Posterior cingulate gyrus (tissue), 11 donors: ENCODE results near the gene KRT4.
A peak's percentile ranks its signal among the peaks of the same experiment; 100 is the strongest.

Source experiments
- DNase-seq, 10 donors: peaks; one replicate each; pipeline versions ENCODE4 v3.0.0 to v3.0.0-alpha.2; 2020 to 2021; ENCODE audit warnings: mixed read lengths in 3 of 10
- intact Hi-C: fragments of 100-400 bp; cut with DNase I; formaldehyde crosslinking; loops from one replicate; pipeline ENCODE4 v1.15.1; 2023

KRT4 gene

DNA sequence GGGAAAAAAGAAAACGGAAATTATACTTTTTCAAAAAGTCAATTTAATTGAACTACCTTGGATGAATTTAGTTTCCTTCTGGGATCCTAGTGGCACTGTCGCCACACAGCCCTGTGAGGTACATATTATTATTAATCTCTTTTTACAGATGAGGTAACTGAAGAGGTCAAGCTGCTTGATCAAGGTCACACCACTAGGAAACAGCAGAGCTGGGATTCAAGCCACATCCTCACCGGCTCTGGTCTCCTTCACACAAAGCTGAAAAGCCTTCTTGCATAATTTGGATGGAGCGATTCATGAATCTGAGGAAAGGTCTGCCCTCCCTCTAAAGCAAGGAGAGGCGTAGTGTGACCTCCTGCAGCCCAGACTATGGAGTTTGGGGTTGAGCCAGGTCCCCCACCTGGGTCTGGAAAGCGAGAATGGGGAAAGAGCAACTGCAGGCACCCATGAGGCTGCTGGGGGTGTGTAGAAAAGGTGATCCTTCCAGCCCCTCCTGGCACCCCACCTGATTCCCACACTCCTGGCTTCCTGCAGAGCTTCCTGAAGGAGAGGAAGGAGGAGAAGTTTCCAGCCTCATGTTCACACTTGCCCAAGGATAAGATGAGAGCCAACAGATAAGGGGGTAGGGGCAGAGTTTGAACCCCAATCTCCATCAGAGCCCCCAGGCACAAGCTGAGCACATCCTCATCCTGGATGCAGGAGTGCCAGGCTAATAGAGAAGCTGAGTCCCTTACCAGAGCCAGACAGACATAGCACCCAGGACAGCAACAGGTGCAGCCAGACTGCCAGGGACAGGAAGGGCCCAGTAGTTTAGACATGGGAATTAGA, 24.1 kb upstream of the KRT4 start:
- intact Hi-C loops = no loop called here
- peak in 2 of 10 donors; percentile 39 to 42 for DNase-seq

DNA sequence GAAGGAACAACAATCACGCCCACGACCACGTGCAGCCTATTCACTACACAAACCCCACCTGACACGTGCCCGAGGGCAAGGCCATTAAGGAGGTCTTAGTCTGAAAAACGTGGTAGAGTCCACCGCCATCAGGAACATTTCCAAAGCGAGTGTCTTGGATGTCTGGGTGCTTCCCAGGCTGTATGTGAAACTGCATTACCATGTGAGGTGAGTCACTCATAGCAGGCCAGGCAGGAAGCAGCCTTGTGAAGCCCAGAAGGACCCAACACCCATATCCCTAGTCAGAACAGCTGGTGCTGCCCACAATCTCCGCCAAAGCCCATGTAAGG, 23.5 kb upstream of the KRT4 start:
- peak in 4 of 10 donors; percentile 24 to 83 (median 58) for DNase-seq
- intact Hi-C loops = no loop called here

DNA sequence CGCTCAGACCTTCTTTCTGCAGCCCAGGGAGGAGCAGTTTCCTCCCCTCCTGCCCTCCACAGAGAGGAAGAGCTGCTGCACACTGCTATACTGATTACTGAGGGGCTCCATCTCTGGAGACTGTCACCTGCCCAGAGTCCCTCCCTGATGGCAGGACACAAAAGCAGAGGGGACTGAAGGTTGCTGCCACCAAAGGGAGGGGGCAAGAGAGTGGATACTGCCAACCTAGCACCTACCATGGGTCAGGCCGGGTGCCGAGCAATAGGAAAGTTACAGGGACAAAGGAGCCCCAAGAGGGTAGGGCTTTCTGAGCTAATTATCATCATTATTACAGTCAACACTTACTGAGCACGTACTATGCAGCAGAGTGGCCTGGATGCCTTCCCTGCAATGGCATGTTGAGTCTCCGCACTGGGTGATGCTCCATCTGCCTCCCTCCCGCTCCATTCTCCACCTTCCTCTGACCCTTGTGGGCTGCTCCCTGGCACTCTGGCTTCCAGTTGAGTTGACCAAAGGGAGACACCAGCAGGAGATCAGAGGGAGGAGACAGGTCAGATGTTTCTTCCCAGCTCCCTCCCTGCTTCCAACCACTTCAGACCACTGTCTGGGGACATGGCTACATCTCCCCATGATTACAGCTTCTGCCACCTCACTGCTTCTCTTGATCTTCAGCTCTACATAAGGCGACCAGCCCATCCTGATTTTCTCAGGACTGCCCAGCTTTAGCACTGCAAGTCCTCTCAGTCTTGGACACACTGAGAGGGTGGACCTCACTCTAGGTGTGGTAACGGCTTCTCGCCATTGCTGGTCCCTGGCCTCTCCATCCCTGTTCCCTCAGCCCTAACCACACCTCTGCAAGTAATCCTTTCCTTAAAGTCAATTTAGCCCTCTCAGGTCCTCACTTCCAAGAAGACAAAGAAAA, 22.8 kb upstream of the KRT4 start:
- peak in 2 of 10 donors; percentile 15 to 44 for DNase-seq
- intact Hi-C loops = no loop called here

DNA sequence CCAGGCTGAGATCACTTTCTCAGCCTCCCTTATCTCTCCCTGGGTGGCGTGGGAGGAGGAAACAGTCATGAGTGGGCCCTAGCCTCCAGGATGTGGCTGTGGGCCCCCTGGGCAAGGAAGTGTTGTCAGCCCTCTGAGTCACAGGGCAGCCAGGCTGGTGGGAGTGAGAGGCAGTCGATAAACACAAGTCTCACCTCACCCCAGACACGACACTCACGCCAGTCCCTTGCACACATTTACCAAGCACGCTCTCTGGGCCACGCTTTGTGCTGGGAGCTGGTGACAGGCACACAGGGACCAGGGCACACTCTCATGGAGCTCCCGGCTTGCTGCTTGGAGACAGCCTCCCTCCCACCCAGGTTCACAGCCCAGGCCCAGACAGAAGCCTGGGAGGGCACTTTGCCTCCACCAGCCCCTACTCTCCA, 22.1 kb upstream of the KRT4 start:
- DNase-seq = peak in 1 of 10 donors; percentile 51
- intact Hi-C loops = no loop called here

DNA sequence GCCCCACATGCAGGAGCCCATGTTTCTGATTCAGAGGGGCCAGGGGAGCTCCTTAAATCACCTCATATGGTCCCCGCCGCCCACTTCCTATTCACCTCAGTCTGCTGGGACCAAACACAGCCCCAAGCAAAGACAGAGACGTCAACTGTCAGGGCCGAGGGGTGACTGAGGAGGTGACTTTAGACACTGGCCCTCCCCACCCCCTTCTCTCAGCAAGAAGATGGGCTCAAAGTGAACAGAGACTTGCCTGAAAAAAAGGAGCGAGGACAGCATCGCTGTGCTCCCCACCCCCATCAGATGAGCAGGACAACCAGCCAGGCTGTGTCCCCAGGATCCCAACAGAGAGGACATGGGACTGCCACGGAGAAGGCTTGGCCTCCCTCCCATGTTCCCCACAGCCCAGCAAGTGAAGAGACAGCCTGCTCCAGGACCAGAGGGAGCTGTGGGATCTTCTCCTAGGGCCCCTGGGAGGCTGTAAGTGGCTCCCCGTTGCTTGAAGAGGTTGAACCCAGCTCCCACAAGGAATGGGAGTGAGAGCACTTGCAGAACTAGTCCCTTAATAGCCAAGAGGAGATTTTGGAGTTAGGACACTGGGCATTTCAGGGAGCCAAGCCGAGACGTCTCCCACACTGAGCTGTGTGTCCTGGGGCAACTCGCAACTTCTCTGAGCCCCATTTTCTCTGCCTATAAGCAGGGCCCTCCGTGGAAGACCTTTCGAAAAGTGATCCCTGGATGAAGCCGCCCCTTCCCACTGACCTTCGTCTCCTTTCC, 21.5 kb upstream of the KRT4 start:
- peak in 2 of 10 donors; percentile 49 to 63 for DNase-seq
- intact Hi-C loops = no loop called here

DNA sequence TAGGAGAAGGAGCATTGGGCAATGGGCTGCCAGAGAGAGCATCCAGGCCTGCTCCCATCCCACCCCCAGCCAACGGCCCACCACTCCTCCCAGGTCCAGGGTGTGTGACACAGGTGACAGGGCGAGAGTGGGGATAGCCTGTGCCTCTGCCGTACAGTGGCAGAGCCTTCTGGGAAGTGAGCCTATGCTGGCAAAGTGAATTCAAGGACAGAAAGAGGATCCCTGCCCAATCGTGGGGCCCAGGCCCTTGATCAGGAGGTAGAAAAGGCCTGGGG, 20.7 kb upstream of the KRT4 start:
- no peak for DNase-seq
- intact Hi-C loops = no loop called here

DNA sequence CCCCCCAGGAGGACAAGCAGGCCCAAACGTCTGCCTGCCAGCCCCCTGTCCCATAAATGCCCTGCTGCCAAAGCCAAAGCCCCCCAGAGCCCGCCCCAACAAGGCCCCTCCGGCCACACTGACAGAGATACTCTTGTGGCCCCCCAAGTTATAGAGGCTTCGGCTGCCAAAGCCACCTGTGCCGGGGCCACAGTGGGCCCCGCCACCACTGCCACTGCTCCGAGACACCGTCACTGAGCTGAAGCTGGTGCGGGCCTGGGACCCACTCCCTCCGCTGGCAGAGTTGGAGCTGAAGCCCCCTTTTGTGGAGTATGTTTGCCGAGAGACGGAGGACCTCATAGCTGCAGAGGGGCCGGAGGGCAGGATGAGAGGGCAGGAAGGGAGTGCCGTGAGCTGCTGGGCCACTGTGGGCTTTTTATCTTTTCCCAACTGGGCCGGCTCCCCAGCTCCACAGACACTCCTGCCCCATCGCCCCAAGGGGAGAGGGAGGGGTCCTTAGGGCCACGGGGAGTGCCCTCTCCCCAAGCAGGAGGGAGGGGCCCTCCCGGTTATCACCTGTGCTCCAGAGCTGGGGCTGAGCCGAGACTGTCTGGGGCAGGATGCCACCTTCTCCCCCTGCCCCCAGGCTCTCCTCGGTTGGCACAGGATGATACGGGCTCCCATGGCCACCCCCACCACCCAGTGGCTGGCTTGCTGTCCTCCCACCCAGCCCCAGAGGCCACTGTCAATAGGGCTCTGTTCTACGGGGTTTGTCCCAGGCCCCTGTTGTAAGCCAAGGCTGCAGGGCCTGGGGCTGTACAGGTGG, 20.2 kb upstream of the KRT4 start, which contains the start of gene KRT79:
KRT79 (minus strand) TSS at position 390 of the 805 bp plus-strand sequence; CDS start at position 339, 51 bp downstream.
- intact Hi-C loops = no loop called here
- no peak for DNase-seq

DNA sequence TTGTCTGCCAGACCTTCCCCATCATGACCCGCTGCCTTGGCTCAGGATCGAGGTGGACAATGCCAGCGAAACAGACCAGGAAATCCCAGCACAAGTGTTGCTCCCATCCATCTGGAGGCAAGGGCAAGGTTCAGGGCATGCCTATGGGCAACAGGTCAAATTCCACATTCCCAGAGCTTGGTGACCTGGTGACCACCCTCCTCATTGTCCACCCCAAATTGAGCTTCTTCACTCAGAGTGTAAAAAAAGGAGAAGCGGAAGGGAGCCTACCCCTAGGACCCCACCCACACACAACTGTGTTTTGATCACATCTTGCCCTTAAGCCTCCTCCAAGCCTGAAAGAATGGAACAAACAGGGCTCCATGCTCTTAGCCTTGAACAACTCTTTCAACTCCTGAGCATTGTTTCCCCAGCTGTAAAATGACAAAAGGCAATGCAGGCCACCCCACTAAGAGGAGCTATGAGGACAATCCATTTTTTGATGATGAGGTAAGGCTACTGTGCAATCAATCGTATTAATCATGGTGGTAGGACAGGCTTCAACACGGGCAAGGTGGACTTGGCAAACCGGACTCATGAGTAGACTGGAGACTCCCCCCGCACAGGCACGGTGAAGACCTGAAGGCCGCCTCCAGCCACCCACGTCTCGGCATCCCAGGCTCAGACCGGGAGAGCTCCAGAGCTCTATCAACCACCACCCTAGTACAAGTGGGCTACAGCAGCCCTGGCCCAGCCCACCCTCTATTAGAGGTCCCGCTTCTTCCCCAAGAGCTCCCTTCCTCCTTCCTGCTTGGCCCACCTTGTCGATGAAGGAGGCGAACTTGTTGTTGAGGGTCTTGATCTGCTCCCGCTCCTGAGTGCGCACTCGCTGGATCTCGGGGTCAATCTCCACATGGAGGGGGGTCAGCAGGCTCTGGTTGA, 19.3 kb upstream of the KRT4 start:
- intact Hi-C loops = no loop called here
- no peak for DNase-seq

DNA sequence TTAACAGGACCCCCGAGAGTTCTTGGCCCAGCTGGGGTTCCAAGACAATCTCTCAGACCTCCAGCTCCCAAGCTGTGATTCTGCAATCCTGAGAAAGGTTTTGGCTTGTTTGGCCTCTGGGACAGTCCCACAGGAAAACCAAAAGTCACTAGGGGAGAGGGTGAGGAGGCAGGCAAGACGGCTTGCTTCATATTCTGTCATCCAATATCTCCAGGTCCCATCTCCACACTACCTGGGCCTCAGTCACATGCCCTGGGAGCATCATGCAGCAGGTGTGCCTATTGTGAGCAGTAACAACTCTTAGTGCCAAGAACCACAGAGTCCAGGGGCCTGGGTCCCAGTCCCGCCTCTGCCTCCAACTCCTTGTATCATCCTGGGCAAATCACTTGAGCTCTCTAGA, 18.5 kb upstream of the KRT4 start:
- intact Hi-C loops = no loop called here
- no peak for DNase-seq

DNA sequence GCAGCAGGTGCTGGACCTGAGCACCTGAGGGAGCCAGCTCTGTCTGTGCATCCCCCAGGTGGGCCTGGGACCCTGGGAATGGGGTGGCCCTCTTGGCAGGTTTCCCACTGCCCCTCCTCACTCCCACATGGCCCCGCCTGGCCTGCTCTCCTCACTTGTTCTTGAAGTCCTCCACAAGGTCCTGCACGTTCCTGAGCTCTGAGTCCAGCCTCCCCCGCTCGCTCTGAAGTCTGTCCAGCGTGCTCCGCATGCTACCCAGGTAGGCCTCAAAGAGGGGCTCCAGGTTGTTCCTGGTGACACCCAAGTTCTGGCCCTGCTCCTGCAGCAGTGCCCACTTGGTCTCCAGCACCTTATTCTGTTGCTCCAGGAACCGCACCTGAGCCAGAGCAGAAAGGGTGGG, 17.3 kb upstream of the KRT4 start:
- intact Hi-C loops = no loop called here

DNA sequence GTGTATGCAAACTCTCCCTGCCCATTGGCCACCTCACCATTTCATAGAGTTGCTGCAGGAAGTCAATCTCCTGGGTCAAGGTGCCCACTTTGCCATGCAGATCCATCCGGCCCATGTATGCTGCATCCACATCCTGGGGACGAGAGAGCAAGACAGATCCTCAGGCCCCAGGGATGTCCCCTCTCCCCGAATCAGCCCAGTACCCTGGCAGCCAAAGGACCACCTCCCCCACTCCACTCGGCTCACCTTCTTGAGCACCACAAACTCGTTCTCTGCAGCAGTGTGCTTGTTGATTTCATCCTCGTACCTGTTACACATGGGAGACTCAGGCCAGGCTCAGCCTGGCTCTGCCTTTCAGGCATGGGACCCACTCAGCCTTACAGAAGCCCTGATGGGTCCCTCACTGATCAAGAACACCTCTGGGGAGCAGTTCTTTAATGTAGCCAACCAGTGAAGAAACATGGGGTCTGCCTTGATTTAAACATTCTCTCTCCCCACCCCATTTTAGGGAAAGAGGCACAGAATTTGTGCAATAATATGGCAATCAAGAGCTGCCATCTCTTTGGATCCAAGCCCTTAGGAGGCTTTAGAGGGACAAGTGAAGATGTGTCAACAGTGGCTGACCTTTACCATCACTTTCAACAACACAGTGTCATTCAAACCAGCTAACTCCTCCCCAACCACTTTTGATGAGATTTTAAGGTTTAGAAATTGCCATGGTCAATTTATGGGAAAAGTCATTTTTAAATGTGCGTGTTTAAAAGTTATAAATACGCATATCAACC, 16.3 kb upstream of the KRT4 start:
- peak in 2 of 10 donors; percentile 49 to 63 for DNase-seq

More for the DNA sequence above, 17.3 kb upstream of the KRT4 start:
- peak in 2 of 10 donors; percentile 52 to 74 for DNase-seq

DNA sequence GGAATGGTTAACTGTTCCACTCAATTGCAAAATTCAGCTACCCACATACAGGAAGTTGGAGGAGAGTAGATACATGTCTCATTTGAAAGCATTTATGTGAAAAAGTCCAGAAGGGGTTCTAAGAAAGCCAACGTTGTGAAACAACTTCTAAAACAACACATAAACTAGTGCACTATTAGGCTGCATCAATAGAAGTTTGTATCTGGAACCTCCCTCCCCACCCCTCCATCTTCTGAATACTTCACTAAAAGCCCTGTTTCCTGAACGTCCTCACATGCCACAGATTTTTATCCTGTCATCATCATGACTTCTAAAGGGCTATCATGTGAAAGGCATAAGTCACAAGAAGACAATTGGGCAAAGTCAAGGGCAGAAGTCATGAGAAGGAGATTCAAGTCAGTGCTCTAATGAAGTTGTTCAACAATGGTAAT, 14.7 kb upstream of the KRT4 start:
- no peak for DNase-seq
- intact Hi-C loops = no loop called here

More for the DNA sequence above, 16.3 kb upstream of the KRT4 start:
- intact Hi-C loops = no loop called here

DNA sequence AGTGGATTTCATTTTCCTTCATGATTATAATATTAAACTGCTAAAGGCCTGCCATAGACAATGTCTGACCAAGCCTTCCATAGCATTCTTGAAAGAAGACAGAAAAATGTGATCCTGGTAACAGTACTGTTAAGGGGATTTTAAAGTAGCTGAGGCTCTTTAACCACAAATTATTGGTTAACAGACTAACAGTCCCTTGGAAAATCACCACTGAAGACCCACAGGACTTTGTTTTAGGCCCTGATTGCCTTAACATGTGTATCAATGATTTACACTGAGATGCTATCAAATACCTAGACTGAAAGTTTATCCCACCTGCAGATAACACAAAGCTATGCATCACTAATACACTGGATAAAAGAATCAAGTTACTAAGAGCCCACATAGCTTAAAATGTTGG, 14.2 kb upstream of the KRT4 start:
- intact Hi-C loops = no loop called here
- DNase-seq = no peak

DNA sequence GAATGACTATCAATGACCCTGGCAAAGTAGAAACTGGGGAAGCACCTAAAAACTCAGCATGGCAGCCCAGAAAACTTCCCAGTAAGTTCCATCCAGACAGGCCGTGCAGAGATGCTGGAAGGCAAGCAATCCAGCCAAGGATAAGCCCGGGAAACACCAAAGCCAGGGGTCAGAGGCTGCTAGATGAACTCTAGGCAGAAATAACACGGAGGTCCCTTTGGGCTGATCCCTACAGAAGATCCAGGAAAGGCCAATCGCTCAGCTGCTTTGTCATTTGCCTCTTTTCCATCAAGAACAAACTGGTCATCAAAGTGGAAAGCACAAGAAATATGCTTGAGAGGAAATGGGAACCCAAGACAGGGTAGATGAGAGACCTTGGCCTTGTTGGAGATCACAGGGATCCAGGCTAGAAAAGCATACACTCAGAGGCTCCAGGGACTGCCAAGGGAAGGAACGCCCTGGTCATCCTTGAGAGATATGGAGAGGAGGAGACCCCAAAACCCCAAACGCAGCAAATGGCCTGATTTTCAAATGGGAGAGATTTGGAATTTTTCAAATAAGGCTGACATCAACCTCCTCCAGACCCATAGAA, 13.7 kb upstream of the KRT4 start:
- intact Hi-C loops = no loop called here

DNA sequence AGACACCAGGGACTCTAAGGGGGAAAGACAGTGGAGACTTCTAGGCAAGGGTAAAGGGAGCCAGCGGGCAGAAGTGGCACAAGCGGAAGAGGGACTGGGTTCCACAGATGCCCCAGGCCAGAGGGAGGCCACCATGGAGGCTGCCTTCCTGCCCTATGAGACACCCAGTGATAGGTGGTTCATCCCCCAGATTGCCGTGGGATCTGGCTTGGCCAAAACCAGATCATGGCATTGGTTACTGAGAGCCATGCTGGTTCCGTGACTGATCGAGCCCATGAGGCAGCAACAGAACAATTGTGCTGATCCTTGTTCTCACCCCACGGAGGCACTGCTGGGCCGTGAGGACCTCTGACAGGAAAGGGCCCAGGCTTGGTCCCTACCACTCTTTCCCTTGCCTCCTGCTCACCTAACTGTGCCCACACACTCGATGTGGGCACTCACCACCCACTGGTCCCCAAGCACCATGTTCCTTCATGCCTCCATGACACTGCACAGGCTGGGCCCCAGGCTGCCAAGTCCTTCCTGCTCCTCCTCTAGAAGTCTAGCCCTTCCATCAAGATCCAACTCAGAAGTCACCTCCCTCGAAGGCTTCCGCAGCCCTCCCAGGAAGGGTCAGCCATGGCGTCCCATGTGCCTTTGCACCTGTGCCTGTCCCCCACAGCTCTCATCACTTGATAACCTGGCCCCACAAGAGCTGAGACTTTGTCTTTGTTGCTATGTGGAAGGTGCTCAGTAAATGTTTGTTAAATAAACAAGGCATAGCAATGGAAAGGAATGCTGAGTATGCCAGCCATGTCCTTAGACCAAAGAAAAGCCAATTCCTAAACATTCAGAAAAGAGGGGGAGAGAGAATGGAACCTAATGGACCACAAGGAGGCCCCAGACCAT, 12.9 kb upstream of the KRT4 start:
- DNase-seq = peak in 2 of 10 donors; percentile 34 to 61
- intact Hi-C loops = no loop called here

More for the DNA sequence above, 13.7 kb upstream of the KRT4 start:
- peak in 2 of 10 donors; percentile 13 to 17 for DNase-seq

DNA sequence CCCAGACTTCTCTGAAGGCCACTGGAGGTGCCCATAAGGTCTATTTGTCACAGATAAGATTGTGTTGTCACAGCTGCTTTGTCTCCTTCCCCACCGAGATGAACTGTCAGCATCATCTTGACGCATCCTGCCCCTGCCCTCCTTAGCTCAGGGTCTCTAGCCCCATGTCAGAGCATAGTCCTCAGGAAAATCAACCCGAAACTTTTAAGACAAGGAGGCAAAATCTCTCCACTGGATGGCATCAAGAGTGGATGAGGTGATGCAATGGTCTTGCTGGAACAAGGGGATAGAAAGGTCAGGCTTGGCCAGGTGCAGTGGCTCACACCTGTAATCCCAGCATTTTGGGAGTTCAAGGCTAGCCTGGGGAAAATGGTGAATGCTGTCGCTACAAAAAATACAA, 12.0 kb upstream of the KRT4 start:
- peak in 1 of 10 donors; percentile 33 for DNase-seq
- intact Hi-C loops = no loop called here
